Measurements from ENCODE around the gene KIF13A.

DNA sequence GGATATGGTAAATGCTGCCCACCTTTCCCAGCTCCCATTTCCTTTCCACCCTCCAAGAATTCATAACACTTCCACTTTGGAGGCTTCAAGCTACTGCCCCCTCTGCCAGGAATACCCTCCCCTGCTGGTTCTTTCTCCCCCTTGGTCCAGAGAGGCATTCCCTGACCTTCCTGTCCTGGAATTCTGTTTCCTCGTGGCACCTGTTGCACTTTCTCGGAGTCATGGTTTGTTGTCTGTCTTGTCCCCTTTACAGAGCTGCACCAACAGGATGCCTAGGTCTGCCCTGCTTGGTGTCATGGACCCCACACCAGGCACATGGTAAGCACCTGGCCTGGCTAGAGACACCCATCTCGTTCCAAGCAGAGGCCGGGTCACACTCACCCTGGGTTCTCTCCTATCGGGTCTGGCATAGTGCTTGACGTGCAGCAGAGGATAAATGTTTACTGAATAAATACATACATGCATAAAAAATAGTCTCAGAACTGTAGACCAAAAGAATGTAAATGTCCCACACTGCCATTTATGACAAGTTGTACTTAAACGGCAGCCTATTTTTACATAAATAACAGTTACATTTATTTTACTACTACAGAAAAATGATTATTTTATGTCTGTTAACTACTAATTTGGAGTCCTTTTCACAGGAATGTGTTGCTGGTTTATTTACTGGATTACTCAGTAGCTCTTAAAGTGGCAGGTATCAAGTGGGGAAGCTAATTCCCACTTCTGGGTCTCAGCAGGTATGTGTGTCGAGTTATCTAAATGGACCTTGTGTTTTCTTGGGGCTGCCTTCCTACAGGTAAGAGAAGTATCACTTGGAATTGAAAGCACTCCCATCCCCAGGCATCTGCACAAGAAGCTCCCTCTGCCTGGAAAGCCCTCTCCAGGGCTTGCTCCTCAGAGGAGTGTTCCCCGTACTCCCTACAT lies 69.3 kb downstream of the KIF13A start:
- TF ChIP-seq, protein P1, sequence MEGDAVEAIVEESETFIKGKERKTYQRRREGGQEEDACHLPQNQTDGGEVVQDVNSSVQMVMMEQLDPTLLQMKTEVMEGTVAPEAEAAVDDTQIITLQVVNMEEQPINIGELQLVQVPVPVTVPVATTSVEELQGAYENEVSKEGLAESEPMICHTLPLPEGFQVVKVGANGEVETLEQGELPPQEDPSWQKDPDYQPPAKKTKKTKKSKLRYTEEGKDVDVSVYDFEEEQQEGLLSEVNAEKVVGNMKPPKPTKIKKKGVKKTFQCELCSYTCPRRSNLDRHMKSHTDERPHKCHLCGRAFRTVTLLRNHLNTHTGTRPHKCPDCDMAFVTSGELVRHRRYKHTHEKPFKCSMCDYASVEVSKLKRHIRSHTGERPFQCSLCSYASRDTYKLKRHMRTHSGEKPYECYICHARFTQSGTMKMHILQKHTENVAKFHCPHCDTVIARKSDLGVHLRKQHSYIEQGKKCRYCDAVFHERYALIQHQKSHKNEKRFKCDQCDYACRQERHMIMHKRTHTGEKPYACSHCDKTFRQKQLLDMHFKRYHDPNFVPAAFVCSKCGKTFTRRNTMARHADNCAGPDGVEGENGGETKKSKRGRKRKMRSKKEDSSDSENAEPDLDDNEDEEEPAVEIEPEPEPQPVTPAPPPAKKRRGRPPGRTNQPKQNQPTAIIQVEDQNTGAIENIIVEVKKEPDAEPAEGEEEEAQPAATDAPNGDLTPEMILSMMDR (IDR thresholded peaks at IDR 0.05; ENCODE audit: low read length): no peak
- TF ChIP-seq EZH2 (optimal IDR thresholded peaks at IDR 0.05; ENCODE audit: low read depth, low read length): no peak

All from MM.1S (cell line).